IMR-90 (cell line): ENCODE measurements around the gene LBH.

Source experiments
- CTCF ChIP-seq: conservative IDR thresholded peaks from 2 replicates; pipeline ENCODE4 v1.5.1; 2012; ENCODE audit warnings: mild to moderate bottlenecking, low read depth, low read length, improper control_type of control experiment
- POLR2A ChIP-seq: IDR thresholded peaks from 2 replicates; pipeline ENCODE4 v1.6.1; 2012; ENCODE audit warnings: mild to moderate bottlenecking, low read depth, low read length

GRCh38 chr2:30272286-30272685, 41.0 kb downstream of the LBH start:
- TF ChIP-seq CTCF (no peak), POLR2A (no peak)
